Measurements from ENCODE around the gene TNPO3. TPM values are rescaled to one million over a fixed set of nuclear protein-coding genes. Genes with fewer than 3 reads are reported as not detected.

Gene TNPO3
- total and polyA plus RNA-seq, 10 of the 15 experiments (the other 5 are each of a cell fraction or from before 2014, with no cell fraction given) = 17.6 to 91.8 (median 65.9) TPM

GRCh38 chr7:128937647-128938543 lies 117.0 kb downstream of the TNPO3 start, which contains the start of gene IRF5 (continued):
- TF ChIP-seq POLR2AphosphoS2 (IDR thresholded peaks at IDR 0.05; ENCODE audit: low read depth, low read length) = 0 out of 2 replicates have a peak, but pooled peaks have one; percentile 47
- no peak for TF ChIP-seq HCFC1 (IDR thresholded peaks at IDR 0.05; ENCODE audit: low read length)
- peak; percentile 76 for TF ChIP-seq NKRF (conservative IDR thresholded peaks at IDR 0.05)
- no peak for TF ChIP-seq SREBF1 (IDR thresholded peaks at IDR 0.05; ENCODE audit: low read length)
- TF ChIP-seq POLR2AphosphoS5 (IDR thresholded peaks at IDR 0.05; ENCODE audit: low read length) = peak; percentile 22; the same call in 1 of the 2 replicates
- no peak for TF ChIP-seq BCL11A (IDR thresholded peaks at IDR 0.05; ENCODE audit: low read depth, low read length)
- TF ChIP-seq ZZZ3 (IDR thresholded peaks at IDR 0.05; ENCODE audit: control insufficient read depth, insufficient read length, low read depth) = no peak
- no peak for TF ChIP-seq SMAD1 (IDR thresholded peaks at IDR 0.05; ENCODE audit: low read depth, partially characterized antibody)
- no peak for TF ChIP-seq IRF3 (IDR thresholded peaks at IDR 0.05)
- 0 out of 2 replicates have a peak, but pooled peaks have one; percentile 59 for TF ChIP-seq ZNF687 (IDR thresholded peaks at IDR 0.05)
- TF ChIP-seq ZNF592 (IDR thresholded peaks at IDR 0.05) = peak; percentile 56; the same call in 1 of the 2 replicates
- TF ChIP-seq GATAD2B (conservative IDR thresholded peaks at IDR 0.05; ENCODE audit: low read depth) = peak; percentile 96
- TF ChIP-seq PKNOX1 (IDR thresholded peaks at IDR 0.05) = no peak
